Bronchial epithelial cell (primary cell): Measurements from ENCODE around the gene TOM1L1. TPM values are rescaled to one million over a fixed set of nuclear protein-coding genes. Genes with fewer than 3 reads are reported as not detected.

ENCODE experiments used
- DNase-seq: peaks from one replicate; pipeline ENCODE4 v3.0.0-alpha.2; 2010; ENCODE audit warnings: low read depth
- FAIRE-seq: peaks from 2 replicates; lab custom pipeline; 2011; peaks lifted over from hg19 to GRCh38; lab: Jason Lieb, UNC
- H3K27me3 ChIP-seq: 2 replicates; pipeline ENCODE4 v1.5.1; 2011; ENCODE audit warnings: low read length; ENCODE audit not compliant: control insufficient read depth, insufficient read depth
- H3K36me3 ChIP-seq: 2 replicates; pipeline ENCODE4 v1.5.1; 2011; ENCODE audit warnings: low read length; ENCODE audit not compliant: control insufficient read depth, insufficient read depth
- H3K4me3 ChIP-seq: 2 replicates; pipeline ENCODE4 v1.5.1; 2011; ENCODE audit warnings: mild to moderate bottlenecking, low read depth, low read length, control low read depth
- total RNA-seq: library from RNA; depleted of rRNA; stranded (reverse); fragments of >200 nt; gene quantifications from 2 replicates; pipeline ENCODE4 v1.2.1, GENCODE V29; 2014
- TF ChIP-seq, protein P1 (sequence below): IDR thresholded peaks from 2 replicates; pipeline ENCODE4 v1.5.1; 2011; ENCODE audit warnings: mild to moderate bottlenecking, moderate library complexity, low read length, control low read depth, inconsistent platforms; ENCODE audit not compliant: insufficient read depth, severe bottlenecking

Gene TOM1L1, protein sequence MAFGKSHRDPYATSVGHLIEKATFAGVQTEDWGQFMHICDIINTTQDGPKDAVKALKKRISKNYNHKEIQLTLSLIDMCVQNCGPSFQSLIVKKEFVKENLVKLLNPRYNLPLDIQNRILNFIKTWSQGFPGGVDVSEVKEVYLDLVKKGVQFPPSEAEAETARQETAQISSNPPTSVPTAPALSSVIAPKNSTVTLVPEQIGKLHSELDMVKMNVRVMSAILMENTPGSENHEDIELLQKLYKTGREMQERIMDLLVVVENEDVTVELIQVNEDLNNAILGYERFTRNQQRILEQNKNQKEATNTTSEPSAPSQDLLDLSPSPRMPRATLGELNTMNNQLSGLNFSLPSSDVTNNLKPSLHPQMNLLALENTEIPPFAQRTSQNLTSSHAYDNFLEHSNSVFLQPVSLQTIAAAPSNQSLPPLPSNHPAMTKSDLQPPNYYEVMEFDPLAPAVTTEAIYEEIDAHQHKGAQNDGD
- 60.3 and 83.7 TPM in 2 replicates for total RNA-seq

DNA sequence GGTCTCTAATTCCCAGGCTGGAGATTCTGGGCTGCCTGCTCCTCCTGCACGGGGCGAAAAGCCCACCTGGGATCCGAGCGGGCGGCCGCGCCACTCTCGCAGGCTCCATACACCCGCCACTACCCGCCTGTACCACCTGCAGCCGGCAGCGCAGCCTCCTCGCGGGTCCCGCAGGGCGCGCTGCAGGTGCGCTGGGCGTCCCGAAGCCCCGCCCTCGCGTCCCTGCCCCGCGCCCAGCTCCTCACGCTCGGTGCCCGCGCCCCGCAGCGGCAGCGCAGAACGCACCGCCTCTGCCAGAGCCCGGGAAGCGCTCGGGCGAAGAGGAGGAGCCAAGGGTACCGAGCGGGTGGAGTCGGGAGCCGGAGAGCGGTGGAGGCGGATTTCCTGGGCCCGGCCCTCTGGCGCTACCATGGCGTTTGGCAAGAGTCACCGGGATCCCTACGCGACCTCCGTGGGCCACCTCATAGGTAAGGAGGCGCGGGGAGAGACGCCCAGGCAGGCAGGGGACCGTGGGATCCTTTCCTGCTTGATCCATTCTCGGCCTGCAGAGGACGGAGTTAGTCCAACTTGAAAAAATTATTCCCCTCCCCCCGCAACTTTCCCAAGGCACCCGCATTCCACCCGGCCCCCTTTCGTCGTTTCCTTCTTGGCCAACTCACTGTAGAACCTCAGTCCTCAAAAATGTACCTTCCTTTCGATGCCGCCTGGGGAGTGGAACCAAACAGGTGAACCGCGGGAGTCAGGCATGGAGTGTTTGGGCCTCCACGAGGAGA, at the start of gene TOM1L1:
TSS of gene TOM1L1 (plus strand) at position 396 of the 773 bp plus-strand sequence. CDS start at position 410, 14 bp downstream.
- TF ChIP-seq, protein P1, sequence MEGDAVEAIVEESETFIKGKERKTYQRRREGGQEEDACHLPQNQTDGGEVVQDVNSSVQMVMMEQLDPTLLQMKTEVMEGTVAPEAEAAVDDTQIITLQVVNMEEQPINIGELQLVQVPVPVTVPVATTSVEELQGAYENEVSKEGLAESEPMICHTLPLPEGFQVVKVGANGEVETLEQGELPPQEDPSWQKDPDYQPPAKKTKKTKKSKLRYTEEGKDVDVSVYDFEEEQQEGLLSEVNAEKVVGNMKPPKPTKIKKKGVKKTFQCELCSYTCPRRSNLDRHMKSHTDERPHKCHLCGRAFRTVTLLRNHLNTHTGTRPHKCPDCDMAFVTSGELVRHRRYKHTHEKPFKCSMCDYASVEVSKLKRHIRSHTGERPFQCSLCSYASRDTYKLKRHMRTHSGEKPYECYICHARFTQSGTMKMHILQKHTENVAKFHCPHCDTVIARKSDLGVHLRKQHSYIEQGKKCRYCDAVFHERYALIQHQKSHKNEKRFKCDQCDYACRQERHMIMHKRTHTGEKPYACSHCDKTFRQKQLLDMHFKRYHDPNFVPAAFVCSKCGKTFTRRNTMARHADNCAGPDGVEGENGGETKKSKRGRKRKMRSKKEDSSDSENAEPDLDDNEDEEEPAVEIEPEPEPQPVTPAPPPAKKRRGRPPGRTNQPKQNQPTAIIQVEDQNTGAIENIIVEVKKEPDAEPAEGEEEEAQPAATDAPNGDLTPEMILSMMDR: peak; percentile 1
- peak; percentile 74 for DNase-seq
- peak within 1 kb of the TSS; percentile 83 for H3K4me3 ChIP-seq
- H3K27me3 ChIP-seq: no peaks in the 10 kb centered on the region
- FAIRE-seq: no peak
- peaks cover 2% of the 10 kb centered on the region for H3K36me3 ChIP-seq

DNA sequence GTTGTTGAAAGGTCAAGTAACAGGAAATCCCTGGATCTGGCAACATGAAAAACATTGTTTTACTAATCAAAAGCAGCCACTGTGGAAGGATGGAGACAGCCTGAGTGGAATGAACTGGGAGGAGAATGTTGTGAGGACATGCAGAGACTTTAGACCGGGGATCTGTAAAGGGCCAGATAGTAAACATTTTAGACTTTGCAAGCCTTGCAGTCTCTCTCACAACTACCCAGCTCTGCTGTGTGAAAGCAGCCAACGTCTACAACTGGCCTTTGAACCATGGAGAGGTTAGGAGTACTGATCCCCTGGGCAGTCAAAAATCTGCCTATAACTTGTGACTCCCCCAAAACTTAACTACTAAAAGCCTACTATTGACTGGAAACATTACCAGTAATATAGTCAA, 41.5 kb upstream of the TOM1L1 start:
- H3K27me3 ChIP-seq: no peaks in the 10 kb centered on the region
- DNase-seq (no peak), FAIRE-seq (no peak)
- TF ChIP-seq, protein P1: no peak
- no peaks in the 10 kb centered on the region for H3K36me3 ChIP-seq
- H3K4me3 ChIP-seq: no peak overlapping the region

DNA sequence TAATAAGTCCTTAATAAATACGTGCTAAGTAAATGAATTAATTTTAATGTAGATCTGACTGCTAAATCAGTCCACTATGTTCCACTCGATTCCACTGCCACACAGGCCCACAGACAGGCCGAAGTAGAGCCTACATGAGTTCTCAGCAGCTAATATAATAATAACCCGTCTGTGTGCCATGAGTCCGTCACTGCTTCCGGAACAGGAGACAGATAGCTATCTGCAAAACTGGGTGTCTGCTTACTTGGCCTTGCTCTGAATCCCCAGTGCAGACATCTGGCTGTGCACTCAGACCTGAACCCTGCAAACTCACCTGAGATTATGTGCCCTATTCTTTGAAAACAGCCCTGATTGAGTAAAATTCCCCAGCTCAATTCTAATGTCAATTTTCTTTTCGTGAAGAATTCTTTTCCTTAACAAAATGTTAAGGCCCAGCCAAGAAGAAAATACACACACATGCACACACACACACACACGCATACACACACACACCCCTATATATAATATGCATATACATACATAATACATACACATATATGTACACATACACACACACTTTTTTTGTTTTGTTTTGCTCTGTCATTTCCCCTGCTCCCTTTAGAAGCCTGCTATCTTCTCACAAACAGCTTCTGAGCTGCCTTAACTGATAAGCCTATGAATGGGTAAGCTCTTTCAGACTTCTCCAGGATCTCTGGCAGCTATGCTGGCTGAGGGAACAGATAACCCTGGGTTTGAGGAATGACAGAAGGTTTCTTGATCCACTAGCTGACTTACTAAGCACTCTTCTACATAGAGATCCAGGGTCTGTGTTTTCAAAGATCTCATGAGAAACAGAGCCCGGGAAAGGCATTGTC, 39.8 kb upstream of the TOM1L1 start:
- Histone ChIP-seq H3K4me3 (no peak overlapping the region), H3K36me3 (no peaks in the 10 kb centered on the region), H3K27me3 (no peaks in the 10 kb centered on the region)
- TF ChIP-seq, protein P1: no peak
- DNase-seq (no peak), FAIRE-seq (no peak)

DNA sequence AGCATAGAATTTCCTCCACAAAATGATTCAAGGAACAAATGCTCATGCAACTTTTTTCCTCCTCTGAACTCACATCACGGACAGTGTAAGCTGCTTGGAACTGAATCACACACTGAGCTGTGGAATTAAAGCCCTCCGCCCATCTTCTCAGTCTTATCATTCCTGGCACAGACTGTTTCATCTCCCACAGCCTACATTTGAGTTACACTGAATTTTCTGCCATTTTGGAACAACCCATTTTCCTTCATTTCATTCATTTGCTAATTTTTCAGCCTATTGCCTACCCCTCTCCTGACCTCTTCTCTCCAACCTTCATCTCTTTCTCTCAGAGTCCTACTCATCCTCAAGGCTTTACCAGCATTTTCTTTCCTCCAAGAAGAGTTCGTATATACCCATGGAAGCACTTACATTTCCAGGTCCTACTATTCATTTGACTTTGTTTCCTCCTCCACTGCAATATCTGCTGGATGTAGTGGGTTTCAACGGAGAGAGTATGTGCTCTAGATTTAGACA, 39.1 kb upstream of the TOM1L1 start:
- no peaks in the 10 kb centered on the region for H3K27me3 ChIP-seq
- TF ChIP-seq, protein P1: no peak
- no peak for FAIRE-seq

DNA sequence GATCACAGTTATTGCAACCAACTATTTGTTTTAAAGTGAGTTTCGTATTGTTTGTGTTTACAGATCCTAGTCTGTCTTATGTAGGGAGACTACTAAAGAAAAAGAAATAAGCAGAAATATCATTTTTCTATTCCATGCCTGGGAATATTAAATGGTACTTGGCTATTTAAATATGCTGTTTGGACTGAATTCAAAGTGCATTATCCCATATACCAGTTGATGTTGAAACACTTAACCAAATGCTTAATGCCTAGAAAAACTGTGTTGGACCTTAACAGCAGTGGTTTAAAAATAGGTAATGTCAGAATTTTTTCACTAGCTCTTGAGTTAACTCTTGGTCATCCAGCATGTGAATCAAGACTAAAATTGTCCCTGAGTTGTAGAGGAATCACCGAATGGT, 37.5 kb upstream of the TOM1L1 start:
- H3K27me3 ChIP-seq: no peaks in the 10 kb centered on the region
- H3K4me3 ChIP-seq: no peak overlapping the region
- no peak for DNase-seq
- no peaks in the 10 kb centered on the region for H3K36me3 ChIP-seq
- no peak for FAIRE-seq
- TF ChIP-seq, protein P1: no peak

More for the DNA sequence above, 39.1 kb upstream of the TOM1L1 start:
- H3K4me3 ChIP-seq: no peak overlapping the region
- DNase-seq: no peak
- no peaks in the 10 kb centered on the region for H3K36me3 ChIP-seq
